ENCODE data around the gene NCAPH2. TPM values are rescaled to one million over a fixed set of nuclear protein-coding genes. Genes with fewer than 3 reads are reported as not detected.

The NCAPH2 gene
- polyA plus RNA-seq, 3 donors: 48.3 to 57.4 (median 56.6) TPM

DNA sequence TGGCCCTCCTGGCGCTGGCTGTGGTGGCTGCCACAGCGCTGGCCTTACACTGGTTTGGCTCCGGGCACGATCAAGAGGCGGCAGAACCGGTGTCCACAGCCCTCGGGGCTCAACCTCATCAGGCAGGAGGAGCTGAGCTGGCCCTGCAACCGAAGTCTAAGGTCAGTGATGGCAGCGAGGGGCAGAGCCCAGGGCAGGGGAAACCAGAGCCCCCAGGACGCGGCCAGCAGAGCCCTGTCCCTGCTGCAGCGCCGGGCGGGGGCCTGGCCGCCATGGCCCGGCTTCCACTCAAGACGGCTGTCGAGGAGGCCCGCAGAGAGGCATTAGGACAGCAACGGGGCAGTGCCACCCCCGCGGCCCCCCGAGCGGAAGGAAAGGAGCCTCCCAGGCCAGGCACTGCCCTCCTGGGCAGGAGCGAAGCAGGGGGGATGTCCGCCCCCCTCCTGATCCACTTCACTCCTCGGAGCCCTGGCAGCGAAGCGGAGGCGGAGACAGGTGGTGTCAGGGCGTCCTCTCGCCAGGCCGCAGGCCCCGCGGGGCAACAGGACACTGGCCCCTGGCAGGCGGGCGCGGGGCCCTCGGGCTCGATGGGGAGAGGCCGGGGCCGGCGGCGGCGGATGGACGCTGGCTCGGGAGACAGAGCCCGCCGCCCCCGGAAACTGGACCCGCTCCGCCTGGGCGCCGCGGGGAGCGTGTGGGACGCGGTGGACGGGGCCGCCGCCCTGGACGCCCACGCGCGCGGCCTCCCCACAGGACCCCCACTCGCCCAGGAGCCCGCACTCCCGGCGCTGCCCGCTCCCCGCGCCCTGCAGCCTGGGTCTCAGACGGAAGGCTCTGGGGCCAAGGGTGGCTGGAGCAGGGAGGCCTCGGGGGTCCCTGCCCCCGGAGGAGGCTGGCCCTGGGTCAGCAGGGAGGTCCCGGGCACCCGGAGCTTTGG is 38.6 kb downstream of the NCAPH2 start:
- no peak for DNase-seq

DNA sequence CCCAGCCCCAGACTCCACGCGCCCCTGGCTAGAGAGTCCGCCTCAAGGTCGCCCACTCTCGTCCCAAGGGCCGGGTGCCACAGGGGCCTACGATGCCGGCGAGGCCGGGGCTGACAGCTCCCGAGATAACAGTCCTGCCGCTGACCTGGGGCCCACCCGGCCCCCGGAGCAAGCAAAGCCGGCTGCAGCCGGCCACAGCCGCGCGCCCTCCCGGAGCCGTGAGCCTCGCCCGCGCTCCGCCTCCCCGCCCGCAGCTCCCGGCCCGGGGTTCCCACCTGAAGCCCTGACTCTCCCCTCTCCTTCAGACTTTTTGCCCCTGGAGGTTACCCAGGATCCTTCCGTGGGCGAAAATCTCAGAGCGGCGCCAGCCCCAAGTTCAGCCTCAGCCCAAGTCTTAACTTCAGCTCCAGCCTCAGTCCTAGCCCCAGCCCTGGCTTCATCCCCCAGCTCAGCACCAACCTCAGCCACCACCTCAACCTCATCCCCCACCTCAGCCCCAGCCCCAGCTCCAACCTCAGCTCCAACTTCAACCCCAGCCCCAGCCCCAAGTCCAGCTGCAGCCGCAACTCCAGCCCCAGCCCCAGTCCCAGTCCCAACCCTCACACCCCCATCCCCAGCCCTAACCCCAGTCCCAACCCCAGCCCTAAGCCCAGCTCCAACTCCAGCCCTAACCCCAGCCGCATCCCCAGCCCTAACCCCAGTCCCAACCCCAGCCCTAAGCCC is 39.4 kb downstream of the NCAPH2 start:
- DNase-seq: no peak

DNA sequence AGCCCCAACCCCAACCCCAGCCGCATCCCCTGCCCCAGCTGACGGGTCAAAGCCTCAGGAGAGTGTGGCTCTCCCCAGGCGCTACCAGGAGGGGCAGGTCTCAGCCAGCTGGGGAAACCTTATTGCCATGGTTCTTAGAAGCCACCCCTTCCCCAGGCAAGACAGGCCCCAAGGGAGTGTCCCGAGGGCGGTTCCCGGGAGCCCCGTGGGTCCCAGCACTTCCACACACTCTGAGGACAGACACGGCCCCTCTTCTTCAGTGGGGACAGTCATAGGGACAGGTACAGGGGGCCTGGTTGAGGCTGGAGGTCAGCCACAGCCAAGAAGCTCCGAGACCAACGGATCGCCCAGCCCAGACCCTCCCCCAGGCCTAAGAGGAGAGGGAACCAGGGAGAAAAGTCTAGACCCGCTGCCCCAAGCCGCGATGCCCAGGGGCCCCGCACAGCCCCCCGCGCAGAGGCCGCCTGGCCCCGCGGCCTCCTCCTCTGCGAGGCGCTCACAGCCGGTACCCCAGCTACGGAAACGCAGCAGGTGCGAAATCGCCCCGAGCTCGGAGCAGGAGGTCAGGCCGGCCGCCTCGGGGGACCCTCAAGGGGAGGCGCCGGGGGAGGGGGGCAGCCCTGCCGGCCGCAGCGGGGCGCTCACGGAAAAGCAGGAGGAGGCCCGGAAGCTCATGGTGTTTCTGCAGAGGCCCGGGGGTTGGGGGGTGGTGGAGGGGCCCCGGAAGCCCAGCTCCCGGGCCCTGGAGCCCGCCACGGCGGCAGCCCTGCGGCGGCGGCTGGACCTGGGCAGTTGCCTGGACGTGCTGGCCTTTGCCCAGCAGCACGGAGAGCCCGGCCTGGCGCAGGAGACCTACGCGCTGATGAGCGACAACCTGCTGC is 40.3 kb downstream of the NCAPH2 start:
- DNase-seq: no peak

DNA sequence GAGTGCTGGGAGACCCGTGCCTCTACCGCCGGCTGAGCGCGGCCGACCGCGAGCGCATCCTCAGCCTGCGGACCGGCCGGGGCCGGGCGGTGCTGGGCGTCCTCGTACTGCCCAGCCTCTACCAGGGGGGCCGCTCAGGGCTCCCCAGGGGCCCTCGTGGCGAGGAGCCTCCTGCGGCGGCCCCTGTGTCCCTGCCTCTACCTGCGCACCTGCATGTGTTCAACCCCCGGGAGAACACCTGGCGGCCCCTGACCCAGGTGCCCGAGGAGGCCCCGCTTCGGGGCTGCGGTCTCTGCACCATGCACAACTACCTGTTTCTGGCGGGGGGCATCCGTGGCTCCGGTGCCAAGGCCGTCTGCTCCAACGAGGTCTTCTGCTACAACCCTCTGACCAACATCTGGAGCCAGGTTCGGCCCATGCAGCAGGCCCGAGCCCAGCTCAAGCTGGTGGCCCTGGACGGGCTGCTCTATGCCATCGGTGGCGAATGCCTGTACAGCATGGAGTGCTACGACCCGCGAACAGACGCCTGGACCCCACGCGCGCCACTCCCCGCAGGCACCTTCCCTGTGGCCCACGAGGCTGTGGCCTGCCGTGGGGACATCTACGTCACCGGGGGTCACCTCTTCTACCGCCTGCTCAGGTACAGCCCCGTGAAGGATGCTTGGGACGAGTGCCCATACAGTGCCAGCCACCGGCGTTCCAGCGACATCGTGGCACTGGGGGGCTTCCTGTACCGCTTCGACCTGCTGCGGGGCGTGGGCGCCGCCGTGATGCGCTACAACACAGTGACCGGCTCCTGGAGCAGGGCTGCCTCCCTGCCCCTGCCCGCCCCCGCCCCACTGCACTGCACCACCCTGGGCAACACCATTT is 41.1 kb downstream of the NCAPH2 start:
- DNase-seq: no peak

DNA sequence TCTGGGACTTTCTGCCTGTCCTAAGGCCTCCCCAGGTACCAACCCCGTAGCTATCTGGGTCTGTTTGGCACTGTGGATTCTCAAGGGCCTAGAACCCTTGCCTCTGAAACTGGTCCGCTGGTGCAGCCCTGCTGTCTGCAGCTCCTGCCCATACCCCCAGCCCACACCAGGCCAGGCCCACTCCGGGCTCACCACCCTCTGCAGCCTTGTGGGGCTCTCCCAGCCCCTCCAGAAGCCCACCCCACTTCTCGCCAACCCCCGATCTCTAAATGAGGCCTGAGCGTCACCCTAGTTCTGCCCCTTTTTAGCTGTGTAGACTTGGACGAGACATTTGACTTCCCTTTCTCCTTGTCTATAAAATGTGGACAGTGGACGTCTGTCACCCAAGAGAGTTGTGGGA is 42.4 kb downstream of the NCAPH2 start:
- DNase-seq: no peak

DNA sequence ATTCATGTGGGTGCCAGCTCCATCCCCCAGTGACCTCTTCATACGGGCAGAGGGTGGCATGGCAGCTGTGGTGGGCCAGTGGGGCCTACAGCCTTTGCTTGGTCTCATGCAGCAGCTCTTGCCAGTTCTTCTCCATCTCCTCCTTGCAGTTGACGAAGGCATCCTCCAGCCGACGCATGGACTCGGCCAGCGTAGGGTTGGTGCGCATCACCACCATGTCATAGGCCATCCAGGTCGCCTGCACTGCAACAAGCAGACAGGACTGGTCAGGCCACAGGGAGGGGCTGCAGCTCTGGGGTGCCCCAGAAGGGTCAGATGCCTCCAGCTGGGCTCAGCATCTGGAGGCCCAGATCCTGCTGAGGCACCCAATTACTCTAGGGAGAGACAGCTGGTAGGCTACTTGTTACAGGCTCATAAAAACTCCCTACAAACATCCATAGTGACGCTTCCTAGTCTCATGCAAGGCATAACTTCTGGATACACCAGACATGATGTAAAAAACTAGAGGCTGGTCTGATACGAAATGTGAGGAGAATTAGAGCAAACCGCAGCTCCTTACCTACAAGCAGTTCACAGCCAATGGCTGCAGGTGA is 43.2 kb downstream of the NCAPH2 start:
- DNase-seq: no peak

DNA sequence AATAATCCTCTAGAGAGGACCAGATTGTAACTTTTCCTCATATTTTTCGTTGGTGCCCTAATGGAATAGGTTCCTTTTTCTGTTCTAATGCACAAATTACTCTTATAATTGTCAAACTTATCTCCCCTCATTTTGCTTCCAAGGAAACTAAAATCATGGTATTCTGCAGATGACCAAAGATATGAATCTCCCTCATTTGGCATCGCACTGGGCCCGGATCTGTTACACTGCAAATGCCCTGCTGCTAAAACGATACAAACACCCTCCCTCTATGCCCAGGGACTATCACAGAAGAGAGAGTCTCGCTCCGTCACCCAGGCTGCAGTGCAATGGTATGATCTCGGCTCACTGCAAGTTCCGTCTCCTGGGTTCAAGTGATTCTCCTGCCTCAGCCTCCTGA is 45.3 kb downstream of the NCAPH2 start:
- no peak for DNase-seq

DNA sequence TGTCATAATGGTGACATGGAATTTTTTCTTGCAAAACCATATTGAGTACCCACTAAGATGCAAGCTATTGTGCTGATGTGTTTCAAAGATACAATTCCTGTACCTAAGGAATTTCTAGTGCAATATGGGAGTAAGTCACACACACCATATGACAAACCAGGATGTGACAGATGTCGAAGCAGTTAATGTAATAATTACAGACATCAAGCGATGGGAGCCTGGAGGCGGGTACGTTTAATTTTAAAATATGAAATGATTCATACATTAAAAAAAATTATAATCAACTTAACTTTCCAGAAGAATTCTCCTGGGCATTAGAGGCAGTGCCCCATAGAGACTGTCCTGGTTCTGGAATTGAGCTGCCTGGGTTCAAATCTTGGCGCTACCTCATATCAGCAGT is 48.7 kb downstream of the NCAPH2 start:
- DNase-seq: no peak

DNA sequence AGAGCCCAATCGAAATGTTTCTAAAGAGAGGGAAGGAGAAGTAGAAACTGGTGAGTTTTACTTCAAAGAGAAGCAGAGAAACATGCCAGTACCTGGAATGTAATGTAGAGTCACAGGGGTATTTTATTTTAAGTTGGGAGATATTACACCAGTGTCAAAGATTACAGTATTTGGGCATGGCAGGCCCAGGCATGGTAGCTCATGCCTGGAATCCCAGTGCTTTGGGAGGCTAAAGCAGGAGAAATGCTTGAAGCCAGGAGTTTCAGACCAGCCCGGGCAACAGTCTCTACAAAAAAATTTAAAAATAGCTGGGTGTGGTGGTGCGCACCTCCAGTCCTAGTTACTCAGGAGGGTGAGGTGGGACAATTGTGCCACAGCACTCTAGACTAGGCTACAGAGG is 52.0 kb downstream of the NCAPH2 start:
- DNase-seq: no peak

DNA sequence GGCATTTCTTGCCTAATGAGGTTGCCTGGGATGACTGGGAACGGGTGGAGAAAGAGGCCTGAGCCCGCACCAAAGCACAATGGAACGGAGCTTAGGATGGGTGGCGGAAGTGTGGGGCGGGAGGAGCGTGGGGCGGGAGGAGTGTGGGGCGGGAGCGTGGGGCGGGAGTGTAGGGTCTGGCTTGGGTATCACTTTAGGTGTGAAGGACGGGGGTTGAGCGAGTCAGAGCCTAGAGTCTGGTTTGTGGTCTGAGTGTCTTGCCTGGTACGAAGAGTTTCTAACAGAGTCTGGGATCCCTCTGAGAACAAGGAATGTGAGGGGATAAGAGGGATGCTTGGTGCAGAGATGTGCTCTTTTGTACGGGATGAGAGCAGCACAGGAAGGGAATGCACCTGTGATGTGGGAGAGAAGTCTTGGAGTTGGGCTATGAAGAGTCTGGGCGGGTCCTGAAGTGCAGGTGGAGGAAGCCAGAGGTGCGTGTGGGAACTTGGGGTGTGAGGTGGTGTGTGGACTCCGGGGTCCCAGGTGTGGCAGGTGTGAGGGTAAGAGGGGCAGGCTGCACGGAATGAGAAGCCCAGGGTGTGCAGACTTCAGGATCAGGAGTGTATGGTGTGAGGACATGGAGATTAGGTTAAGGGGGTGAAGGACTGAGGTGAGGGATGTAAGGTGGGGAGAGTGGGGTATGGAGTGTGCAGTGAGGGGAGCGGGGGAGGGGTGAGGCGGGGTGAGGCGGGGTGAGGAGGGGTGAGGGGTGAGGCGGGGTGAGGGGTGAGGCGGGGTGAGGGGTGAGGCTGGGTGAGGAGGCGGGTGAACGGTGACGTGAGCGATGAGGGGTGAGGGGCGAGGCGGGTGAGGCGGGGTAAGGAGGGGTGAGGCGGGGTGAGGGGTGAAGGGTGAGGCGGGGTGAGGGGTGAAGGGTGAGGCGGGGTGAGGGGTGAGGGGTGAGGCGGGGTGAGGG is 53.7 kb downstream of the NCAPH2 start:
- no peak for DNase-seq

DNA sequence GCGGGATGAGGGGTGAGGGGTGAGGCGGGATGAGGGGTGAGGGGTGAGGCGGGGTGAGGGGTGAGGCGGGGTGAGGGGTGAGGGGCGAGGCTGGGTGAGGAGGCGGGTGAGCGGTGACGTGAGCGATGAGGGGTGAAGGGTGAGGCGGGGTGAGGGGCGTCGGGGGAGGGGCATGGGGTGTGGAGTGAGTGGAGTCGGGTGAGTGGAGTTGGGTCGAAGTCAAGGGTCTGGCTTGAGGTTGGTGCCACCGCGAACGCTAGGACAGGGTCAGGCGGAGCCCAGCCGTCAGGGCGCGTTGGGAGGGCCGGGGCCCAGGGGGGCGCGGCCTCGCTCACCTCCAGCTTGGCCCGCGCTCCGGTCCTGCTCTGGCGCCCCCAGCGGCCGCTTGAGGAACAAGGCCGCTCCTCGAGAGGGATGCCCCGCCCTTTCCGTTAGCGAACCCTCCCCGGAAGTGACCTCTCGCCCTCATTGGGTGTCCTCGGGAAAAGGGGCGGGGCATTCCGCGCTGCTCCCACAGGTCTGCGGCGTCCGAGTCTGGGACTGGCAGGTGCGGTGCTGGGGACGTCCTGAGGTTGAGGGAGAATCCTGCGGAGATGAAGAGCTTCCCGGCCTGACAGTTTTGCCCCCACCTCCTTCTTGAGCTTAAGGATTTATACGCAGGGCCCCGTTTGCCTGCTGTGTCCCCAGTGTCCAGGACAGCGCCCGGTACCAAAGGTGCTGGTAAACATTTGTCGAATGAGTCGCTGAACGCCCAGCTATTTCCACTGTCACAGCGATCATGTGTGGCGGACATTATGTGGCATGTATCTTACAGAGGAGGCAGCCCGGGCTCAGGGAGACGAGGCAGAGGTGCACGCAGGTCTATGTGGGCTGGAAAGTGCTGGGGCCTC is 54.7 kb downstream of the NCAPH2 start, which contains the start of gene SYCE3:
TSS of gene SYCE3 (minus strand) at position 397 of the 890 bp plus-strand sequence. CDS start 6,514 bp downstream, outside the sequence.
- peak; percentile 93 for DNase-seq

DNA sequence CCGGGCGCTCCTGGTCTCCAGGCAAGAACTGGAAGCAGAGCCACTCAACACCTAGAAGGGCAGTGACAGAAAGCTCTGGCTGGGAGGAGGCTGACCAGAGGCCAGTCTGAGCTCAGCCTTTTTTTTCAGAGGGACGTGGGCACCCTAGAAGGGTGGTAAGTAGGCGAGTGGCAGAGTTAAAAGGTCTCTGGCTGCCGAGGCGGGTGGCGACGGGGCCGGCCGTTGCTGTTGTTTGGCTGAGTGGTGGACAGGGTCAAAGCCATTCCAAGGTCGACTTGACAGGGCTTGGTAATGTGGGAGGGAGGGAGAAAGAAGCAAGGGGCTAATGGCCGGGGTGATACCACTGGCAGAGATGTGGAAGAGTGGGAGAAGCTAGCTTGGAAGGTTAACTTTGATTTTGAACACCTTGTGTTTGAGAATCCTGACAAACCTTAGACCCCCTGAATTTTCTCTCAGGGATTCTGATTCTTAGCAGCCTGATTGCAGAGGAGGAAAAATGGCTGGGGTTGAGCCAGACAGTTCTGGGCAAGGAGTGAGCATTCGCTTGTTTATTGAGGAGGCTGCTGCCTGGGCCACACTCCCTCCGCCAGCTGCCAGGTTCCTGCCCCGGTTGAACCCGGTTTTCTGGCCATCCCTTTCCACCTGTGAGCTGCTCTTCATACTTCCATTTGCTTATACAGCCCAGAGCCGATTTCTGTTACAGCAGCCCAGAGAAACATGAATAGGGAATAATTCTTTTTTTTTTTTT is 55.6 kb downstream of the NCAPH2 start:
- DNase-seq: no peak

DNA sequence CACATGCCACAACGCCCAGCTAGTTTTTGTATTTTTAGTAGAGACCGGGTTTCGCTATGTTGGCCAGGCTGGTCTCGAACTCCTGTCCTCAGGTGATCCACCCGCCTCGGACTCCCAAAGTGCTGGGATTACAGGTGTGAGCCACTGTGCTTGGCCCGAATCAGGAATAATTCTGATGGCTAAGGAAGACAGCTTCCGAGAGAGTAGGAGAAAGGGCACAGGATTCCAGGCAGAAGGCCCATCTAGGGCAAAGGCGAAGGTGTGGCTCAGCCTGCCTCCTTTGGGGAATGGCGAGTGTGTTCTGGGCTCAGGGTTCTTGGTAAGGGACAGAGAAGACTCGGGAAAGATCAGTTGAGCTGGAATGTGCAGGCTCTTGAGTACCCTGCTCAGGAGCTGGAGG is 56.3 kb downstream of the NCAPH2 start:
- no peak for DNase-seq

DNA sequence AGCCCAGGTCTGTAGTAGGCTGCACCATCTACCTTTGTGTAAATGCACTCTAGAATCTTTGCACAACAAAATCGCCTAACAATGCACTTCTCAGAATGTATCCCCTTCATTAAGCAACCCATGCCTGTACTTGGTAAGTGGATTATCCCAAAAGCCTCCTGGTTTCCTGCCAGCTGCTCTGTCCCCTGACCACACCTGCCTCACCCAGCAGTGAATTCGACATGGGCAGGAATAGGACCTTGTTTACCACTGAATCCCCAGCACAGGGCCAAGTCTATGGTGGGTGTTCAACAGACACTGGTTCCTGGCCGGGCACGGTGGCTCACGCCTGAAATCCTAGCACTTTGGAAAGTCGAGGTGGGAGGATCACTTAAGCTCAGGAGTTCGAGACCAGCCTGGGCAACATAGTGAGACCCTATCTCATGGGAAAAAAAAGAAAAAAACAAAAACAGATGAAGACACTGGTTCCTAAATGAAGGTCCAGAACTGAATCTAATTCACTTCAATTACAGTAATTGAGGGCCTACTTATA is 59.8 kb downstream of the NCAPH2 start:
- no peak for DNase-seq

DNA sequence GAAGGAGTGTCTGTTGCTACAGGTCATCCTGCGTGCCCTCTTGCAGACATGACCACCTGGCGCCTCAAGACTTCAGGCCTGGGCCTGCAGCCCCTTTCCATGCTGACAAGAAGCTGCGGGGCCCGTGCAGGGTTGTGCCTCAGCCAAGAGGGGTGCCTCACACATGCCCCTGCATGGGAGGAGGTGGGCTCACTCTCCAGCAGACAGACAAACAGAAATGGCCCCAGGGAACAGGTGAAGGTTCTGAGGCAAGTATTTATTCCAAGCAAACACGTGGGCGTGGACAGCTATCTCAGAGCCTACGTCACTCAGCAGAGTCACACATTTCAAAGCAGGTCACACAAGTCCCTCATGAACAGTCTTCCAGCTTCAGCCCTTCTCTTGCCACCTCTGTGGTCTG is 60.6 kb downstream of the NCAPH2 start:
- no peak for DNase-seq

DNA sequence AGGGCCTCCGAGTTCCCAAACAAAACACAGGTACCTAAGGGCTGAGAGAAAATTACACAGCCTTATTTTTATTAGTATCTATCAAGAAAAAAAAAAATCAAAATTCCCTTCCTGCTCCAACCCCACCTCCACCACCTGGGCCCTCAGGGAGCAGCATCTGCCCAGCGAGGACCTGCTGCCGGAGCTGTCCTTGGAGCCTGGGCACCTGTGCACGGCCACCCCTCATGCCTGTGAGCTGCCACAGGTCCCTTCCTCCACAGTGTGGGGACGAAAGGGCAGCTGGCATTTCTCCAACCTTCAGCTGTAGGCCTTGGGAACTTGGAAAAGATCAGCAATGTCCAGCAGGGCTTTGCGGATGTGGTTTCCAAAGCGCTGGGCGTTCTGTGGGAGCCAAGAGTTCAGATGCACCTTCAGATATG is 61.0 kb downstream of the NCAPH2 start:
- DNase-seq: no peak

DNA sequence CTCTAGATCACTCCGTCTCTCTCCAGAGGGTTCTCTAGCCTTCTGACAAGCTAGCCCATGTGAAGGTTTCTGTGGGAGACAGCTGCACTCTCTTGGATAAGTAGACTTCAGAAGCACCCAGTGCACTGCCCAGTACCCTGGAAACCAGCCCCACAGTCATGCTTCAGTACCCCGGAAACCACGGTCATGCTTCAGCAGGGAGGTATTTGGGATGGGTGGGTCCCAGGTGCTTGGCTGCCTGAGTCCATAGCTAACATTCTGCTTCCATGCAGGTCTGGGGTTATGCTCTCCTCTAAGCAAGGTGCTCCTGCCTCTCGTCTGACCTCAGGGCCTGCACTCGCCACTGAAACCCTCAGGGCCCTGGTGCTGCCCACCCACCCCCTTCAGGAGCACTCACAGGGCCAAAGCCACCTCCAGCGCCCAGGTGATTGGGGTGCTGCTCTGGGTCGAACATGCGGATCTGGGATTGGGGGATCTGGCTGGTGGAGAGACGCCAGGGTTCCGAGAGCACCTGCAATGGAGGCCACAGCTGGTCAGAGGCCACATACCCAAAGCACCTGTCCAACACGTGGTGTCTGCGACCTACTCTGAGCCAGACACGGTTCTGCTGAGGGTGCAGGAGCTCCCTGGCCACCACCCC is 62.0 kb downstream of the NCAPH2 start:
- DNase-seq: no peak
